ENCODE measurements around the gene MKLN1.

MKLN1 gene

GRCh38 chr7:131431756-131432155, 104.1 kb downstream of the MKLN1 start:
- no peak overlapping the region for H3K4me3 Mint-ChIP-seq
- H3K9me3 Mint-ChIP-seq = peaks cover 5% of the 10 kb centered on the region
- H3K27ac Mint-ChIP-seq = no peak overlapping the region
- no peak for TF ChIP-seq CTCF (IDR thresholded peaks at IDR 0.05; ENCODE audit: unreplicated experiment in 3 of 3)
- no peaks in the 10 kb centered on the region for H3K27me3 Mint-ChIP-seq (ENCODE audit: low read depth)
- no peaks in the 10 kb centered on the region for H3K4me1 Mint-ChIP-seq
- H3K36me3 Mint-ChIP-seq (ENCODE audit: low read depth) = peaks cover 71% of the 10 kb centered on the region

- H3K4me1 Mint-ChIP-seq = no peaks in the 10 kb centered on the region
- peaks cover 89% of the 10 kb centered on the region for H3K36me3 Mint-ChIP-seq (ENCODE audit: low read depth)
- peaks cover 21% of the 10 kb centered on the region for H3K9me3 Mint-ChIP-seq
- no peaks in the 10 kb centered on the region for H3K27me3 Mint-ChIP-seq (ENCODE audit: low read depth)
- H3K4me3 Mint-ChIP-seq = no peak overlapping the region
- no peak for TF ChIP-seq CTCF (IDR thresholded peaks at IDR 0.05; ENCODE audit: unreplicated experiment in 3 of 3)
- H3K27ac Mint-ChIP-seq = no peak overlapping the region
Observed at GRCh38 chr7:131436384-131436783, 108.7 kb downstream of the MKLN1 start.

GRCh38 chr7:131438969-131439368, 111.3 kb downstream of the MKLN1 start:
- peaks cover 21% of the 10 kb centered on the region for H3K9me3 Mint-ChIP-seq
- peaks cover 93% of the 10 kb centered on the region for H3K36me3 Mint-ChIP-seq (ENCODE audit: low read depth)
- TF ChIP-seq CTCF (IDR thresholded peaks at IDR 0.05; ENCODE audit: unreplicated experiment in 3 of 3) = no peak
- H3K27me3 Mint-ChIP-seq (ENCODE audit: low read depth) = no peaks in the 10 kb centered on the region
- no peak overlapping the region for H3K27ac Mint-ChIP-seq
- no peak overlapping the region for H3K4me3 Mint-ChIP-seq
- H3K4me1 Mint-ChIP-seq = no peaks in the 10 kb centered on the region

- no peak for TF ChIP-seq CTCF (IDR thresholded peaks at IDR 0.05; ENCODE audit: unreplicated experiment in 3 of 3)
- Mint-ChIP-seq H3K4me1 (no peaks in the 10 kb centered on the region), H3K36me3 (ENCODE audit: low read depth) (peaks cover 84% of the 10 kb centered on the region), H3K27ac (no peak overlapping the region), H3K4me3 (no peak overlapping the region), H3K27me3 (ENCODE audit: low read depth) (no peaks in the 10 kb centered on the region), H3K9me3 (peaks cover 15% of the 10 kb centered on the region)
Observed at GRCh38 chr7:131443496-131443895, 115.8 kb downstream of the MKLN1 start.

GRCh38 chr7:131444683-131445082, 117.0 kb downstream of the MKLN1 start:
- no peak overlapping the region for H3K27ac Mint-ChIP-seq
- H3K4me1 Mint-ChIP-seq = no peaks in the 10 kb centered on the region
- H3K36me3 Mint-ChIP-seq (ENCODE audit: low read depth) = peaks cover 82% of the 10 kb centered on the region
- H3K27me3 Mint-ChIP-seq (ENCODE audit: low read depth) = no peaks in the 10 kb centered on the region
- H3K4me3 Mint-ChIP-seq = no peak overlapping the region
- TF ChIP-seq CTCF (IDR thresholded peaks at IDR 0.05; ENCODE audit: unreplicated experiment in 3 of 3) = no peak
- peaks cover 13% of the 10 kb centered on the region for H3K9me3 Mint-ChIP-seq

GRCh38 chr7:131449373-131449902, 121.8 kb downstream of the MKLN1 start:
- no peaks in the 10 kb centered on the region for H3K4me1 Mint-ChIP-seq

More at GRCh38 chr7:131449373-131449902, 121.8 kb downstream of the MKLN1 start:
- Mint-ChIP-seq H3K9me3 (no peaks in the 10 kb centered on the region), H3K36me3 (ENCODE audit: low read depth) (peaks cover 54% of the 10 kb centered on the region), H3K27me3 (ENCODE audit: low read depth) (no peaks in the 10 kb centered on the region), H3K4me3 (no peak overlapping the region), H3K27ac (no peak overlapping the region)
- no peak for TF ChIP-seq CTCF (IDR thresholded peaks at IDR 0.05; ENCODE audit: unreplicated experiment in 3 of 3)
